H54 (cell line): ENCODE measurements around the gene CD99.
"Not testable (repeated sequence)": the region's sequence is repeated elsewhere in the genome, so short reads cannot be mapped to it uniquely, and the experiment has no call there.

Experiments used
- DNase-seq: peaks from one replicate; pipeline ENCODE4 v3.0.0; 2011; ENCODE audit warnings: low spot score, mixed read lengths; ENCODE audit not compliant: insufficient read length
- FAIRE-seq: peaks from 3 replicates; lab custom pipeline; 2011; peaks lifted over from hg19 to GRCh38; lab: Jason Lieb, UNC
- POLR2A ChIP-seq: IDR thresholded peaks from 2 replicates; pipeline ENCODE4 v1.6.1; 2011; ENCODE audit warnings: low read depth, mild to moderate bottlenecking, low read length

The CD99 gene

GRCh38 chrX:2774057-2774456 is 83.0 kb downstream of the CD99 start:
- FAIRE-seq (no peak), DNase-seq (no peak)
- TF ChIP-seq POLR2A = no peak

- FAIRE-seq (no peak), DNase-seq (no peak)
- no peak for TF ChIP-seq POLR2A
Observed at GRCh38 chrX:2774776-2775175, 83.7 kb downstream of the CD99 start.

DNA sequence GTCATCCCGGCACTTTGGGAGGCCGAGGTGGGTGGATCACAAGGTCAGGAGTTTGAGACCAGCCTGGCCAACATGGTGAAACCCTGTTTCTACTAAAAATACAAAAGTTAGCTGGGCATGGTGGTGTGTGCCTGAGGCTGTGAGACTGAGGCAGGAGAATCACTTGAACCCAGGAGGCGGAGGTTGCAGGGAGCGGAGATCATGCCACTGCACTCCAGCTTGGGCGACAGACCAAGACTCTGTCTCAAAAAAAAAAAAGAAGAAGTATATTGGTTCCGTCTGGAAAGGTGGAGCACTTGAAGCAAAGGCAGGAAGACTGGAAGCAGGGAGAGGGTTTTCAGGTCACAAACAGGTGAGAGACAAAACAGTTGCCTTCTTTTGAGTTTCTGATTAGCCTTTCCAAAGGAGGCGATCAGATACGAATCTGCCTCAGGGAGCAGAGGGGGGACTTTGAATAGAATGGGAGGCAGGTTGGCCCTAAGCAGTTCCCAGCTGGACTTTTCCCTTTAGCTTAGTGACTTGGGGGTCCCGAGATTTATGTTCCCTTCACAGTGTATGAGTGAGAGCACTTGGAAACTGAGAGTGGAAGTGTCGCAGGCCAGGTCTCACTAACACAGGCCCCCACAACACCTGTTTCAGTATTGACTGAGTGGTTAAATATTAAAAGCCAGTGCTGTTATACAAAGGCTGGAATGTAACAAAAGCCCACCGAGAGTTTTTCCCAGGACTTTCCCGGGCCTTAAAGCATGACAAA is 89.6 kb downstream of the CD99 start:
- DNase-seq = not testable (repeated sequence)

DNA sequence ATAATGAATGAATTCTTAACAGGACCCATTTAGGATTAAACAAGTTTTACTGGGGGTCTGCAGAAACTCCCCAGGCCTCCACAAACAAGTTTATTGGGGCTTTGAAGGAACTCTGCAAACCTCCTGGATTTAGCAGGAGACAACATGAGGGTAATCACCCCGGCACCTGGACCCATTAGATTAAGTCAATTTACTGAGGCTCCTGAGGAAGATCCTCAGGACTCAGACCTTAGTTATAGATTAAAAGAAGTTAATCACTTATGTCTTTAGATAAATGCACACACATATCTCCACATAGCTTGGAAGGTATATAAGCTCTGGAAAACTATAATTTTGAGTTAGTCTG is 90.1 kb downstream of the CD99 start:
- FAIRE-seq (no peak), DNase-seq (no peak)
- no peak for TF ChIP-seq POLR2A

More for the DNA sequence above, 89.6 kb downstream of the CD99 start:
- FAIRE-seq = not testable (repeated sequence)

- no peak for TF ChIP-seq POLR2A
- DNase-seq (no peak), FAIRE-seq (no peak)
Observed at GRCh38 chrX:2781698-2782097, 90.6 kb downstream of the CD99 start.

DNA sequence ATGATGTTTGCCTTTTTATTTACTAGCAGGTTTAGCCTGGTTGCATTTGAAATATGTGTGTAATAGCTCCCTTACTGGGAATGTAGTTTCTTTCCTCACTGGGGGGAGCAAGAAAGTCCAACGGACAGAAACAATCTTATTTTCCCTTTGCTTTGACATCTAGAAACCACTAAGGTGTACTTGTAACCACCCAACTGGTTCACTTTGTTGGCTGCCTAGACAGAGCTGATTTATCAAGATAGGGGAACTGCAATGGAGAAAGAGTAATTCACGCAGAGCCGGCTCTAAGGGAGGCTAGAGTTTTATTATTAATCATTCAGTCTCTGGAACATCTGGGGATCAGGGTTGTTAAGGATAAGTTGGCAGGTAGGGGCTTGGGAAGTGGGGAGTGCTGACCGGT is 91.1 kb downstream of the CD99 start:
- FAIRE-seq (no peak), DNase-seq (no peak)
- no peak for TF ChIP-seq POLR2A

GRCh38 chrX:2782778-2783177 is 91.7 kb downstream of the CD99 start:
- no peak for DNase-seq
- FAIRE-seq = no peak

GRCh38 chrX:2784026-2784425 is 92.9 kb downstream of the CD99 start:
- FAIRE-seq (no peak), DNase-seq (no peak)
- no peak for TF ChIP-seq POLR2A

More at GRCh38 chrX:2782778-2783177, 91.7 kb downstream of the CD99 start:
- no peak for TF ChIP-seq POLR2A

DNA sequence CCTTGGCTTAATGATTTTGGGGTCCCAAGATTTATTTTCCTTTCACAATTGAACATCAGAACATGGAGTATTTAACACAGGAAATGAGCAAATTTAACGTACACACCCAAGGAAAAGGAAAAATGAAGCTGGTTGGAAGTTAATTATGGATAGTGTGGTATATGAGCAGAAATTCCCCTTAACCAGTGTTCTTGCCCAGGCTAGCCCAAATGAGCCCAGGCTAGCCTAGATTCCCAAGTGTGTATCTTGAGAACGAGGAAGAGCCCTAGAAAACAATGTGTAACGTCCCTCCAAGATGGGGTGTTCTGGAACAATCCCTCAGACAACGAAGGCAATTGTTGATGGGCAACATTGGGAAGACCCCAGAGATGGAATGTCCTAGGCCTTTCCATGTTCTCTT is 94.4 kb downstream of the CD99 start:
- no peak for TF ChIP-seq POLR2A
- DNase-seq = no peak
- FAIRE-seq = no peak

DNA sequence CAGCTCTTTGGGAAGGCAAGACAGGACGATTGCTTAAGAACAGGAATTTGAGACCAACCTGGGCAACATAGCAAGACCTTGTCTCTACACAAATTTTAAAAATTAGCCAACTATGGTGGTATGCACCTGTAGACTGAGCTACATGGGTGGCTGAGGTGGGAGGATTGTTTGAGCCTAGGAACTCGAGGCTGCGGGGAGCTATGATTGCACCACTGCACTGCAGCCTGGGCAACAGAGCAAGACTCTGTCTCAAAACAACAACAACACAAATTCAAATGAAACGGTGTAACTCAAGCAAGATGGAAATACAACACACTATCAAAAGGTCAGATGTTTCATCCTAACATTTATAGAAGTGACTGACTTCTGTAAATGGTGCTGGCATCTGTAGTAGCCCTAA is 97.9 kb downstream of the CD99 start:
- TF ChIP-seq POLR2A = no peak
- FAIRE-seq = no peak
- DNase-seq = no peak

DNA sequence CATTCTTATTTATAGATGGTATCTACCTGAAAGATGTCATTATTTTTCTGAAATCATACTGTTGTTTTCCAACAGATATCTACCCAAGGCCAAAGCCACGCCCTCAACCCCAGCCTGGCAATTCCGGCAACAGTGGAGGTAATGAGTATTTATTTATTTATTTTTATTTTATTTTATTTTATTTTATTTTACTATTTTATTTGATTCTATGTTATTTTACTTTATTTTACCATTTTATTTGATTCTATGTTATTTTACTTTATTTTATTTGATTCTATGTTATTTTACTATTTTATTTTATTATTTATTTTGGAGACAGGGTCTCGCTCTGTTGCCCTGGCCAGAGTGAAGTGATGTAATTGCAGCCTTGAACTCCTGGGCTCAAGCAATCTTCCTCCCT is 98.5 kb downstream of the CD99 start:
- FAIRE-seq = no peak
- no peak for TF ChIP-seq POLR2A

More for the DNA sequence above, 98.5 kb downstream of the CD99 start:
- no peak for DNase-seq
